HG03460 (cell line): ENCODE data around the gene ANAPC5.
A peak's percentile ranks its signal among the peaks of the same experiment; 100 is the strongest.
"Not testable (repeated sequence)": the region's sequence is repeated elsewhere in the genome, so short reads cannot be mapped to it uniquely, and the experiment has no call there.

Experiments
- ATAC-seq: cut with Tn5 transposase; IDR thresholded peaks from one replicate; pipeline ENCODE4 v1.9.1; 2021; ENCODE audit not compliant: unreplicated experiment

Gene ANAPC5

GRCh38 chr12:121351820-121352681 lies at the start of gene ANAPC5:
Gene ANAPC5 (minus strand): TSS chr12:121352411. CDS start chr12:121352340, 71 bp downstream.
- peak; percentile 97 for ATAC-seq

GRCh38 chr12:121400332-121401139 lies 48.3 kb upstream of the ANAPC5 start:
- peak; percentile 40 for ATAC-seq

- ATAC-seq = peak; percentile 89
These were observed 47.5 kb upstream of the ANAPC5 start, which contains the start of gene RNF34 for GRCh38 chr12:121399391-121400331. Gene RNF34 (plus strand): TSS chr12:121400118. CDS start chr12:121400213, 95 bp downstream.

GRCh38 chr12:121398355-121398754 lies 46.1 kb upstream of the ANAPC5 start:
- ATAC-seq = no peak

GRCh38 chr12:121397521-121397920 lies 45.3 kb upstream of the ANAPC5 start:
- ATAC-seq = no peak

GRCh38 chr12:121392325-121392716 lies 40.1 kb upstream of the ANAPC5 start:
- ATAC-seq = no peak

- ATAC-seq = no peak
These were observed 39.6 kb upstream of the ANAPC5 start for GRCh38 chr12:121391619-121392324.

GRCh38 chr12:121390856-121391255 lies 38.6 kb upstream of the ANAPC5 start:
- no peak for ATAC-seq

- no peak for ATAC-seq
These were observed 36.3 kb upstream of the ANAPC5 start for GRCh38 chr12:121388421-121388981.

GRCh38 chr12:121384891-121385290 lies 32.7 kb upstream of the ANAPC5 start:
- not testable (repeated sequence) for ATAC-seq

GRCh38 chr12:121383601-121384021 lies 31.4 kb upstream of the ANAPC5 start:
- no peak for ATAC-seq

- no peak for ATAC-seq
These were observed 27.7 kb upstream of the ANAPC5 start for GRCh38 chr12:121379945-121380344.

- no peak for ATAC-seq
These were observed 26.5 kb upstream of the ANAPC5 start for GRCh38 chr12:121378736-121379135.

- no peak for ATAC-seq
These were observed 24.8 kb upstream of the ANAPC5 start for GRCh38 chr12:121376754-121377697.

GRCh38 chr12:121374945-121375584 lies 22.9 kb upstream of the ANAPC5 start:
- not testable (repeated sequence) for ATAC-seq

GRCh38 chr12:121374336-121374735 lies 22.1 kb upstream of the ANAPC5 start:
- ATAC-seq = not testable (repeated sequence)

- ATAC-seq = no peak
These were observed 21.5 kb upstream of the ANAPC5 start for GRCh38 chr12:121373755-121374154.

GRCh38 chr12:121371404-121371803 lies 19.2 kb upstream of the ANAPC5 start:
- no peak for ATAC-seq
